Keratinocyte (primary cell): ENCODE results near the gene ANKRD39.

Experiments
- CTCF ChIP-seq, 3 experiments: IDR thresholded peaks in 1 of 3; conservative IDR thresholded peaks in 1 of 3; optimal IDR thresholded peaks in 1 of 3; 2 replicates in 2 of 3; 3 replicates in 1 of 3; pipeline versions ENCODE3 to v1.5.1; 2011; ENCODE audit warnings: low read length in 3 of 3, mild to moderate bottlenecking in 3 of 3, moderate library complexity in 2 of 3, control low read depth in 1 of 3, inconsistent platforms in 1 of 3; ENCODE audit not compliant: insufficient read depth in 2 of 3; ENCODE audit errors: extremely low read depth in 1 of 3
- EZH2 ChIP-seq: IDR thresholded peaks from one replicate; pipeline ENCODE4 v1.6.1; 2012; ENCODE audit warnings: inconsistent platforms, mild to moderate bottlenecking, low read length, moderate library complexity

- TF ChIP-seq CTCF (optimal IDR thresholded peaks at IDR 0.05 in 1 of 3, IDR thresholded peaks at IDR 0.05 in 1 of 3, conservative IDR thresholded peaks at IDR 0.05 in 1 of 3; ENCODE audit: extremely low read depth in 1 of 3, insufficient read depth in 2 of 3, low read length in 3 of 3) (no peak), EZH2 (no peak)
Measured at GRCh38 chr2:96832754-96833507, 24.9 kb downstream of the ANKRD39 start.
